Mesendoderm (in vitro differentiated cells): ENCODE results near the gene BICRA.
"Not testable (repeated sequence)": the region's sequence is repeated elsewhere in the genome, so short reads cannot be mapped to it uniquely, and the experiment has no call there.

ENCODE experiments used
- DNase-seq: peaks from one replicate; pipeline ENCODE4 v3.0.0; 2013
- H2AK5ac ChIP-seq: 2 replicates; pipeline ENCODE4 v1.6.1; 2013; ENCODE audit warnings: low read length, inconsistent platforms
- H2BK120ac ChIP-seq: 2 replicates; pipeline ENCODE4 v1.6.1; 2013; ENCODE audit warnings: low read depth, mild to moderate bottlenecking, low read length, moderate library complexity, mixed read lengths
- H2BK15ac ChIP-seq: replicated peaks from 2 replicates; pipeline ENCODE4 v1.6.1; 2013; ENCODE audit warnings: low read depth, mild to moderate bottlenecking, moderate library complexity
- H2BK5ac ChIP-seq: 2 replicates; pipeline ENCODE4 v1.6.1; 2013; ENCODE audit warnings: low read length, inconsistent platforms
- H3K18ac ChIP-seq: 2 replicates; pipeline ENCODE4 v1.6.1; 2013; ENCODE audit warnings: mild to moderate bottlenecking, low read length, mixed read lengths
- H3K23ac ChIP-seq: one replicate; pipeline ENCODE4 v1.6.1; 2013; ENCODE audit warnings: low read length
- H3K27ac ChIP-seq: 2 replicates; pipeline ENCODE4 v1.5.1; 2013; ENCODE audit warnings: low read depth, mild to moderate bottlenecking, inconsistent platforms, low read length, moderate library complexity
- H3K27me3 ChIP-seq: 2 replicates; pipeline ENCODE4 v1.6.1; 2013; ENCODE audit warnings: low read length, control low read depth, mild to moderate bottlenecking, inconsistent platforms; ENCODE audit not compliant: insufficient read depth, poor library complexity
- H3K36me3 ChIP-seq: 2 replicates; pipeline ENCODE4 v1.6.1; 2013; ENCODE audit warnings: low read length, inconsistent platforms; ENCODE audit not compliant: control insufficient read depth, insufficient read depth
- H3K4ac ChIP-seq: one replicate; pipeline ENCODE4 v1.6.1; 2013; ENCODE audit warnings: low read depth, mild to moderate bottlenecking, low read length, moderate library complexity
- H3K4me1 ChIP-seq: 2 replicates; pipeline ENCODE4 v1.6.1; 2013; ENCODE audit warnings: low read depth, low read length, inconsistent platforms; ENCODE audit not compliant: control insufficient read depth
- H3K4me2 ChIP-seq: 2 replicates; pipeline ENCODE4 v1.6.1; 2013; ENCODE audit warnings: low read length
- H3K4me3 ChIP-seq: 2 replicates; pipeline ENCODE4 v1.5.1; 2013; ENCODE audit warnings: mild to moderate bottlenecking, low read length
- H3K56ac ChIP-seq: one replicate; pipeline ENCODE4 v1.6.1; 2013; ENCODE audit warnings: low read length
- H3K79me1 ChIP-seq: 2 replicates; pipeline ENCODE4 v1.6.1; 2013; ENCODE audit warnings: low read length, inconsistent platforms
- H3K79me2 ChIP-seq: 2 replicates; pipeline ENCODE4 v1.6.1; 2013; ENCODE audit warnings: mild to moderate bottlenecking, low read length; ENCODE audit not compliant: control insufficient read depth, insufficient read depth
- H3K9ac ChIP-seq: 2 replicates; pipeline ENCODE4 v1.6.1; 2013; ENCODE audit warnings: low read length, inconsistent platforms
- H4K5ac ChIP-seq: one replicate; pipeline ENCODE4 v1.6.1; 2013; ENCODE audit warnings: low read length
- H4K8ac ChIP-seq: one replicate; pipeline ENCODE4 v1.6.1; 2013; ENCODE audit warnings: low read depth, mild to moderate bottlenecking, control low read depth, low read length, moderate library complexity
- WGBS: extraction: QIAGEN DNeasy Blood & Tissue Kit; methylation state at CpG from one replicate; pipeline ENCODE4 v1.1.7; 2013; ENCODE audit warnings: low lambda C conversion rate, missing lambda C conversion rate; ENCODE audit not compliant: insufficient coverage; ENCODE audit errors: extremely low coverage; 5-methylcytosine and 5-hydroxymethylcytosine counted together

The BICRA gene

GRCh38 chr19:47635152-47635754 is 26.3 kb downstream of the BICRA start:
- no CpG with 5 or more reads among the region's 6 CpGs for WGBS

GRCh38 chr19:47637550-47637949 is 28.6 kb downstream of the BICRA start:
- Histone ChIP-seq H3K9ac (no peak overlapping the region), H3K4me2 (no peak overlapping the region), H3K4me1 (no peaks in the 10 kb centered on the region), H2AK5ac (no peak overlapping the region), H3K79me1 (peaks cover 33% of the 10 kb centered on the region), H3K18ac (no peak overlapping the region), H3K4me3 (no peak overlapping the region), H4K8ac (no peak overlapping the region), H3K23ac (no peak overlapping the region), H2BK5ac (no peak overlapping the region), H2BK15ac (no peak overlapping the region), H3K79me2 (peaks cover 41% of the 10 kb centered on the region), H3K27me3 (no peaks in the 10 kb centered on the region), H2BK120ac (no peak overlapping the region), H3K36me3 (no peaks in the 10 kb centered on the region), H3K27ac (no peak overlapping the region), H3K56ac (no peak overlapping the region), H3K4ac (no peak overlapping the region), H4K5ac (no peak overlapping the region)
- DNase-seq, result no peak
- no CpG with 5 or more reads among the region's 11 CpGs for WGBS

More at GRCh38 chr19:47635152-47635754, 26.3 kb downstream of the BICRA start:
- peaks cover 49% of the 10 kb centered on the region for H3K79me2 ChIP-seq
- not testable (repeated sequence) for DNase-seq, H4K8ac ChIP-seq, H3K9ac ChIP-seq, H2BK5ac ChIP-seq, H3K56ac ChIP-seq, H3K4me1 ChIP-seq, H3K18ac ChIP-seq, H3K4me2 ChIP-seq, H3K4ac ChIP-seq, H3K23ac ChIP-seq, H4K5ac ChIP-seq, H3K27me3 ChIP-seq, H3K27ac ChIP-seq, H3K36me3 ChIP-seq, H2BK15ac ChIP-seq, H2BK120ac ChIP-seq, H2AK5ac ChIP-seq, H3K4me3 ChIP-seq
- H3K79me1 ChIP-seq, result peaks cover 34% of the 10 kb centered on the region

- no peak for DNase-seq
- no peak overlapping the region for H3K4ac ChIP-seq
- H3K4me1 ChIP-seq, result no peaks in the 10 kb centered on the region
- no peak overlapping the region for H3K4me2 ChIP-seq
- WGBS, result no CpG with 5 or more reads among the region's 5 CpGs
- no peak overlapping the region for H4K5ac ChIP-seq
- H2BK120ac ChIP-seq, result no peak overlapping the region
- no peak overlapping the region for H2AK5ac ChIP-seq
- H3K9ac ChIP-seq, result no peak overlapping the region
- H3K27me3 ChIP-seq, result no peaks in the 10 kb centered on the region
- no peaks in the 10 kb centered on the region for H3K36me3 ChIP-seq
- H3K79me1 ChIP-seq, result peaks cover 30% of the 10 kb centered on the region
- no peak overlapping the region for H3K27ac ChIP-seq
- peaks cover 44% of the 10 kb centered on the region for H3K79me2 ChIP-seq
- no peak overlapping the region for H4K8ac ChIP-seq
- no peak overlapping the region for H2BK5ac ChIP-seq
- H3K18ac ChIP-seq, result no peak overlapping the region
- H3K4me3 ChIP-seq, result no peak overlapping the region
- H3K56ac ChIP-seq, result no peak overlapping the region
- H3K23ac ChIP-seq, result no peak overlapping the region
- H2BK15ac ChIP-seq, result no peak overlapping the region
These were observed 33.1 kb downstream of the BICRA start for GRCh38 chr19:47641891-47642485.

DNA sequence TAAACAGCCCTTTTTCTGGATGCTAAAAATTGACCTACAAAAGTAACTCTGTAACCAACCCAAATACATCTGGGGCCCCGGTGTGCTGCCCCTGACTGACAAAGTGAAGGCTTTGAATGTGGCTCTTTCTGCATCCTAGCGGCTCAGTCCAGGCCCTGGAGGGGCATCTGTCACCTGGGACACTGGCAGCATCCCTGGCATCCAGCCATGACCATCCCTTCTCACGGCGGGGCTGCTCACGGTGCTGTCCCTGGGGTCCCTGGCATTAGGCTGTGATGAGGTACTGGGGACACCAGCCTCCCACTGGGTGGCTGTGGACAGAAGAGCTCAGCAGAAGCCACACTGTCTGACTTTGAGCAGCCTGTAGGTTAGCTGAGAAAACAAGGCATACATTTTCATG is 34.3 kb downstream of the BICRA start:
- Histone ChIP-seq H3K36me3 (no peaks in the 10 kb centered on the region), H3K27ac (no peak overlapping the region), H3K79me2 (peaks cover 49% of the 10 kb centered on the region), H2BK5ac (no peak overlapping the region), H2BK120ac (no peak overlapping the region), H3K56ac (no peak overlapping the region), H4K5ac (no peak overlapping the region), H3K4me1 (peaks cover 9% of the 10 kb centered on the region), H3K27me3 (no peaks in the 10 kb centered on the region), H4K8ac (no peak overlapping the region), H3K9ac (no peak overlapping the region), H3K23ac (no peak overlapping the region), H3K18ac (no peak overlapping the region), H3K79me1 (peaks cover 32% of the 10 kb centered on the region), H3K4ac (no peak overlapping the region), H3K4me3 (no peak overlapping the region), H2AK5ac (no peak overlapping the region), H3K4me2 (no peak overlapping the region), H2BK15ac (no peak overlapping the region)
- DNase-seq, result no peak
- no CpG with 5 or more reads among the region's 5 CpGs for WGBS

GRCh38 chr19:47644199-47644598 is 35.3 kb downstream of the BICRA start:
- peaks cover 47% of the 10 kb centered on the region for H3K79me2 ChIP-seq
- H2BK120ac ChIP-seq, result no peak overlapping the region
- no peak overlapping the region for H2BK5ac ChIP-seq
- no peaks in the 10 kb centered on the region for H3K36me3 ChIP-seq
- WGBS, result no CpG with 5 or more reads among the region's 1 CpG
- no peak overlapping the region for H2BK15ac ChIP-seq
- H3K18ac ChIP-seq, result no peak overlapping the region
- no peak overlapping the region for H4K8ac ChIP-seq
- no peak overlapping the region for H3K4me2 ChIP-seq
- H3K56ac ChIP-seq, result no peak overlapping the region
- H2AK5ac ChIP-seq, result no peak overlapping the region
- DNase-seq, result no peak
- no peak overlapping the region for H3K4me3 ChIP-seq
- no peak overlapping the region for H3K27ac ChIP-seq
- H4K5ac ChIP-seq, result no peak overlapping the region
- H3K4ac ChIP-seq, result no peak overlapping the region
- H3K27me3 ChIP-seq, result no peaks in the 10 kb centered on the region
- peaks cover 32% of the 10 kb centered on the region for H3K79me1 ChIP-seq
- H3K9ac ChIP-seq, result no peak overlapping the region
- no peak overlapping the region for H3K23ac ChIP-seq
- peaks cover 9% of the 10 kb centered on the region for H3K4me1 ChIP-seq
